Activated CD8-positive, alpha-beta memory T cell treated with anti-CD3 and anti-CD28 coated beads for 48 hours (primary cell): ENCODE measurements around the gene CGB2.
"Not testable (repeated sequence)": the region's sequence is repeated elsewhere in the genome, so short reads cannot be mapped to it uniquely, and the experiment has no call there.

Experiments used
- DNase-seq, 3 experiments: peaks; one replicate each; pipeline ENCODE4 v3.0.0-alpha.2; 2020; ENCODE audit warnings: low read depth in 2 of 3, low spot score in 2 of 3

Gene CGB2

GRCh38 chr19:49036815-49037214 lies 5.1 kb downstream of the CGB2 start, which contains the start of gene CGB1:
CGB1 (minus strand) TSS chr19:49036895; CDS start chr19:49036711, 184 bp downstream.
- DNase-seq: not testable (repeated sequence)

DNA sequence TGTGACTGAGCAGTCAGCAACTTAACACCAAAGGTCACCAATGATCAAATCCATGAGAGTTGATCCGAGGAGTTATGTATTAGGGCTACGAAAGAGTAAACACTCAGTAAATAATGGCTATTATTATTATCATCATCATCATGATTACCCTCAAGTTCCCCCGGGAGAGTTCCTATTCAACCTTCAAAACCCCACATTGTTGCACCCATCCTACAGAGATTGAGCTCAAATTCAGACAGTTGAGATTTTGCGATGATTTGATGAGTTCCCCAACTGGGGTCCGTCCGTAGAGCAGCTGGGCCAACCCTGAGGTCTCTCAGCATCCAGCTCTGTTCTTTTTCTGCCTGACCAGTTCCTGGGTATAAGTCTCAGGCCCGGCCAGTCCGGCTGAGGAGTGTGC lies 6.4 kb downstream of the CGB2 start:
- not testable (repeated sequence) for DNase-seq

- not testable (repeated sequence) for DNase-seq
Measured at GRCh38 chr19:49038557-49039276, 7.0 kb downstream of the CGB2 start.

DNA sequence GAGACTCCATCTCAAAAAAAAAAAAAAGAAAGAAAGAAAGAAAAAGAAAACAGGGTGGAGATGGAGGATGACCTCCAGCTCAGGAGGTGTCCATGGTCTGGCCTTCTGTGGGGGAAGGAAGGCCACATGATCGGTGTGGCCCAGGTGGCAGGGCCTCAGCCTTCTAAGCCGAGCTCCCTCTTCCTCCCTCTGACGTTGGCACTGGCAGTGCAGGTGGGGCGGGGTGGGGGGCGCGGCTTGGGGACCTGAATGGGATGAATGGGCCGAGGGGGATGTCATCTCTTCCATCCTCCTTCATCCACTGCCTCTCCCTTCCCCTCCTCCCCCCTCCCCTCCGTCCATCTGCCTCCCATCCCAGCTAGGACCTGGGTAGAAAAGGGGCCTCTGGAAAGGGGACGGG lies 8.0 kb downstream of the CGB2 start:
- not testable (repeated sequence) for DNase-seq

DNA sequence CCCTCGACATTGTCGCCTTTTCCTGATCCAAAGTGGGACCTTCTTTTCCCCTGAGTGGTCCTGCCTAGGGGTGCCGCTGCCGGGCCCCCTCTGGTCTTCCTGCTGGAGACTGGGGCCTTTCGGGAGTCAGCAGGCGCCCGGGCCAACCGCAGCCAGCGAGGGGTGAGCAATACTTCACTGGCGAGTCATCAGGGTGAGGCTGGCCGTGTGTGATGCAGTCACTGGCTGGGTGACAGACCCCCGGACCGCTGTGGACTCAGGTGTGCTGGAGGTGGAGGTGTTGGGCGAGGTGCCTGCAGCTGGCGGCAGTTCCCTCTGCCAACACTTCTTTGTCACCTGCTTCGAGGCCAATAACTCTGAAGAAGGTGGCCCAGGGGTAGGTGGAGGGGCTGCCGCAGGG lies 10.5 kb downstream of the CGB2 start:
- DNase-seq: no peak

DNA sequence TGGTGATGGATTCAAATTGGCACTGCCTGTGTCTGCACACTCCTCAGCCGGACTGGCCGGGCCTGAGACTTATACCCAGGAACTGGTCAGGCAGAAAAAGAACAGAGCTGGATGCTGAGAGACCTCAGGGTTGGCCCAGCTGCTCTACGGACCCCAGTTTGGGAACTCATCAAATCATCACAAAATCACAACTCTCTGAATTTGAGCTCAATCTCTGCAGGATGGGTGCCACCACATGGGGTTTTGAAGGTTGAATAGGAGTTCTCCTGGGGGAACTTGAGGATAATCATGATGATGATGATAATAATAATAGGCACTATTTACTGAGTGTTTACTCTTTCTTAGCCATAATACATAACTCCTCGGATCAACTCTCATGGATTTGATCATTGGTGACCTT lies 11.0 kb downstream of the CGB2 start:
- not testable (repeated sequence) for DNase-seq

GRCh38 chr19:49043548-49043947 lies 11.9 kb downstream of the CGB2 start, which contains the start of gene CGB5:
CGB5 (plus strand) TSS chr19:49043848; CDS start chr19:49044210, 362 bp downstream.
- not testable (repeated sequence) for DNase-seq

DNA sequence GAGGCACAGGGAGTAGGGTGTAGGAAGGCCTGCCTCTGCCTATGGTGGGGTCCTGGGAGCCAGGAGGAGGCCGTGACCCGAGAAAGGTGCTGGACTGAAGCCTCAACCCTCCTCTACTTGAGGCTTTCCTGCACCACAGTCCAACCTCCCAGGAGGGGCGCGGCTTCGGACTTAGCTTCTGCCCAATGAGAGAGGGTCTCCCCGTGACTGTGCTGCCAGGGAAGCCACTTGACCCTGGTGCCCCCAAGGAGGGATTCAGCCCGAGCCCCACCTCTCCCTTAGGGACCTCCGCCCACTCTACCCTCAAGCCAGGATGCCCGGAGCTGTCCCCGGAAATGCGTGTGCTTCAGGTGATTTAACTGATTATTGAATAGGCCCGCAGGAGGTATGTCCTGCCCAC lies 17.3 kb downstream of the CGB2 start, which contains the start of gene CGB8:
CGB8 (minus strand) TSS at position 101 of the 400 bp plus-strand sequence. CDS start 372 bp downstream, outside the sequence.
- not testable (repeated sequence) for DNase-seq

DNA sequence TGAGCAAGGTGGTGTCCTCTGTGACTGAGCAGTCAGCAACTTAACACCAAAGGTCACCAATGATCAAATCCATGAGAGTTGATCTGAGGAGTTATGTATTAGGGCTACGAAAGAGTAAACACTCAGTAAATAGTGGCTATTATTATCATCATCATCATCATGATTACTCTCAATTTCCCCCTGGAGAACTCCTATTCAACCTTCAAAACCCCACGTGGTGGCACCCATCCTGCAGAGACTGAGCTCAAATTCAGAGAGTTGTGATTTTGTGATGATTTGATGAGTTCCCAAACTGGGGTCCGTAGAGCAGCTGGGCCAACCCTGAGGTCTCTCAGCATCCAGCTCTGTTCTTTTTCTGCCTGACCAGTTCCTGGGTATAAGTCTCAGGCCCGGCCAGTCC lies 18.1 kb downstream of the CGB2 start:
- not testable (repeated sequence) for DNase-seq

- not testable (repeated sequence) for DNase-seq
Measured at GRCh38 chr19:49050376-49051033, 18.8 kb downstream of the CGB2 start.

GRCh38 chr19:49056101-49056901 lies 24.6 kb downstream of the CGB2 start:
- no peak for DNase-seq

DNA sequence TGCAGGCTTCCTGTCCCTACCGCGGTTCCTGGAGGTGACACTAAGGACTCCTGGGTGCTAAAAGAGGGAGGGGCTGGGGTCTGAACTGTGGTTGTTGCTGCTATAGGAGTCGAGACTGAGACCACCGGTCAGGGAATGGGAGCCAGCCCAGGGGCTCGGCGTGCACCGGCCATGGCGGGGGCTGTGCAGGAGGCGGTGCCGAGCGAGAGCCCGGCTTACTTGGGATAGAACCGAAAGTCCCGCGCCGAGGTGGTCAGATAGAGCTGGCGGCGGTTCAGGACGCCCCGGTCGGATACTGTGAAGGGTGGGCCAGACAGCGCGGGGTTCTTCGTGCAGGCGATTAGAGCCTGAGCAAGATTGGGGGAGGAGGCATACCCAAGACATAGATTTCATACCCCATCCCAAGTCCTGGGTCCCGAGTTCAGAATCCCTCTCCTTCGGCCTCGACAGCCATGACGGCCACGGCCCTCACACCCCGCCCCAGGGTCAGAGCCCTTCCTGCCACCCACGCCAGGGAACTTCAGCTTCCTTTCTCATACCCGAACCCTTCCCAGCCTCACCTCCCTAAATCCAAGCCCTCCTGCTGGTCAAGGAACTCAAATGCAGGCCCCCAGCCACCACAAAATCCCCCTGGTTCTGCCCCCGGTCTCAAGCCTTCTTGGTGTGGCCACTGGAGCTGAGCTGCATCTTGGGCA lies 25.4 kb downstream of the CGB2 start:
- DNase-seq: not testable (repeated sequence)

GRCh38 chr19:49057636-49058234 lies 26.0 kb downstream of the CGB2 start, which contains the start of gene CGB7:
CGB7 (minus strand) TSS chr19:49057749; CDS start chr19:49055375, 2,374 bp downstream.
- DNase-seq: no peak

DNA sequence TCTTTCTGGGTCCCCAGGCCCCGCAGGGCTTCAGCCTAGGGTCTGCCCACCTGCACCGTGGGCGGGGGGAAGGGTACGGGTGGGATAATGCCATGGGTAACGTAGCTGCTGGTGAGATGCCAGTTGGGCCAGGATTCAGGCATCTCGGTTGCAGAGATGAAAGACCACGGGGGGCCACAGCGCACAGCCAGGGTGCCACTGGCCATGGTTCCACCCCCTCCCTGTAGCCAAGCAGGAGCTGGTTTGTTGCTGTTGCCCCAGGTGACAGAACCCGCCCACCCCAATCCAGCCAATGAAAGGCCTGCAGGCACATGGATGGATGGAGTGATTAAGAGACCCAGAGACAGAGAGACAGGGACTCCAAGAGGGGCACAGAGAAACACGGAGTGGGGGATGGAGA lies 26.9 kb downstream of the CGB2 start:
- no peak for DNase-seq

DNA sequence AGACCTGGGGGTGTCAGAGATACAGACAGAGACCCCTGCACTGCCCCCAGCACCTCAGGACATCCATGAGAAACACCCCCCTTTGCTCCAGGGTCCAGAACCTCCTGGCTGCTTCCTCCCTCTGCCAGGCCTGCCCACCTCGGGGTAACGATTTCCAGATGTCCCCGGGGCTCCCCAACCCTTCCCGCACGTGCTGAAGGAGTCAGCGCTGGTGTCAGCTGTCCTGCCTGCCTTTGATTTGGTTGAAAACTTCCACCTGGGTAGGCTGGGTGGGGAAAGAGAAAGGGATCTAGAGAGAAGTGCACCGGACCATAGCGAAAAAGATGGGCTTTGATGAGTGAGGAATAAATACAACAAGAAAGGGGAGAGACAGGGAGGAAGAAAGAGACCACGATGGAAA lies 27.4 kb downstream of the CGB2 start:
- no peak for DNase-seq

GRCh38 chr19:49061000-49061399 lies 29.3 kb downstream of the CGB2 start:
- no peak for DNase-seq

DNA sequence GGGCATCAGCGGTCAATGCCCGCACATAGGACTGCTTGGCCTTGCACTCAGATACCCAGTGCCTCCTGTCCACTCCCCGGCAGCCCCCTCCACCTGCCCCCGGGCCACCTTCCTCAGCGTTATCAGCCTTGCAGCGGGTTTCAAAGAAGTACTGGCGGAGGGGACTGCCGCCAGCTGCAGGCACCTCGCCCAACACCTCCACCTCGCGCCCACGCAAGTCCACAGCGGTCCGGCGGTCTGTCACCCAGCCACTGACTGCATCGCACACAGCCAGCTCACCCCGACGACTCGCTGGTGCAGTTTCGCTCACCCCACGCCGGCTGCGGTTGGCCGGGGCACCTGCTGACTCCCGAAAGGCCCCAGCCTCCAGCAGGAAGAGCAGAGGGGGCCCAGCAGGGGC lies 29.8 kb downstream of the CGB2 start:
- no peak for DNase-seq

DNA sequence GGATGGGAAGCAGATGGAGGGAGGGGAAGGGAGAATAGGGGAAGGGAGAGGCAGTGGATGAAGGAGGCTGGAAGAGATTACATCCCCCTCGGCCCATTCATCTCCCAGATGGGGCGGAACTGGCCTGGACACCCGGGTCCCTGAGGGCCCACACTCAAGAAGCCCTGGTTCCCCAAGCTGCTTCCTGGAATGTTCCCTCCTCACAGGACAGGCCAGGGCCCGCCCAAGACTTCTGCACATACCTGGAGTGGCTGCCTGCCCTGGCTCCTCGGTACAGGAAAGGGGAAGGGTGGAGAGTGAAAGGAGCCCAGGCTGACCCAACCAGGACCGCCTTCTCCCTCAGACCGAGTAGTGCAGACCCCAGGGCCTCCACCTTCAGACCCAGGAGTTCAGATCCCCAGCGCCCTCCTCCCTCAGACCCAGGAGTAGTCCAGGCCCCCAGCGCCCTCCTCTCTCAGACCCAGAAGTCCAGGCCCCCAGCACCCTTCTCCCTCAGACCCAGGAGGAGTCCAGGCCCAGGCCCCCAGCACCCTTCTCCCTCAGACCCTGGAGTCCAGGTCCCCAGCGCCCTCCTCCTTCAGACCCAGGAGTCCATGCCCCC lies 32.4 kb downstream of the CGB2 start:
- no peak for DNase-seq

- DNase-seq: no peak
Measured at GRCh38 chr19:49064768-49065611, 33.3 kb downstream of the CGB2 start, which contains the start of gene NTF4. NTF4 (minus strand) TSS chr19:49064818; CDS start chr19:49061997, 2,821 bp downstream.
